Bronchial epithelial cell (primary cell): ENCODE data around the gene MACF1. TPM values are rescaled to one million over a fixed set of nuclear protein-coding genes. Genes with fewer than 3 reads are reported as not detected.

Experiments
- DNase-seq: peaks from one replicate; pipeline ENCODE4 v3.0.0-alpha.2; 2010; ENCODE audit warnings: low read depth
- FAIRE-seq: peaks from 2 replicates; lab custom pipeline; 2011; peaks lifted over from hg19 to GRCh38; lab: Jason Lieb, UNC
- H3K27me3 ChIP-seq: 2 replicates; pipeline ENCODE4 v1.5.1; 2011; ENCODE audit warnings: low read length; ENCODE audit not compliant: control insufficient read depth, insufficient read depth
- H3K36me3 ChIP-seq: 2 replicates; pipeline ENCODE4 v1.5.1; 2011; ENCODE audit warnings: low read length; ENCODE audit not compliant: control insufficient read depth, insufficient read depth
- H3K4me3 ChIP-seq: 2 replicates; pipeline ENCODE4 v1.5.1; 2011; ENCODE audit warnings: mild to moderate bottlenecking, low read depth, low read length, control low read depth
- CTCF ChIP-seq: IDR thresholded peaks from 2 replicates; pipeline ENCODE4 v1.5.1; 2011; ENCODE audit warnings: mild to moderate bottlenecking, moderate library complexity, low read length, control low read depth, inconsistent platforms; ENCODE audit not compliant: insufficient read depth, severe bottlenecking
- total RNA-seq: library from RNA; depleted of rRNA; stranded (reverse); fragments of >200 nt; gene quantifications from 2 replicates; pipeline ENCODE4 v1.2.1, GENCODE V29; 2014

MACF1 gene
- total RNA-seq, 1 donor from 2014 or later = 163 TPM

GRCh38 chr1:39224295-39224829 lies 19.9 kb downstream of the MACF1 start:
- FAIRE-seq = no peak
- Histone ChIP-seq H3K27me3 (no peaks in the 10 kb centered on the region), H3K4me3 (no peak overlapping the region), H3K36me3 (no peaks in the 10 kb centered on the region)
- no peak for TF ChIP-seq CTCF
- DNase-seq = no peak

GRCh38 chr1:39226836-39227235 lies 22.3 kb downstream of the MACF1 start:
- no peak for FAIRE-seq
- H3K27me3 ChIP-seq = no peaks in the 10 kb centered on the region
- TF ChIP-seq CTCF = no peak
- no peak for DNase-seq
- no peak overlapping the region for H3K4me3 ChIP-seq
- peaks cover 1% of the 10 kb centered on the region for H3K36me3 ChIP-seq

GRCh38 chr1:39228252-39228651 lies 23.8 kb downstream of the MACF1 start:
- TF ChIP-seq CTCF = no peak
- DNase-seq (no peak), FAIRE-seq (no peak)
- H3K27me3 ChIP-seq = no peaks in the 10 kb centered on the region
- H3K4me3 ChIP-seq = no peak overlapping the region
- H3K36me3 ChIP-seq = peaks cover 5% of the 10 kb centered on the region

- Histone ChIP-seq H3K27me3 (no peaks in the 10 kb centered on the region), H3K36me3 (peaks cover 5% of the 10 kb centered on the region), H3K4me3 (no peak overlapping the region)
- no peak for FAIRE-seq
- DNase-seq = no peak
- TF ChIP-seq CTCF = no peak
Observed at GRCh38 chr1:39229504-39229903, 25.0 kb downstream of the MACF1 start.

GRCh38 chr1:39230261-39231190 lies 26.0 kb downstream of the MACF1 start:
- Histone ChIP-seq H3K27me3 (no peaks in the 10 kb centered on the region), H3K36me3 (peaks cover 5% of the 10 kb centered on the region), H3K4me3 (no peak overlapping the region)
- no peak for DNase-seq
- peak; percentile 70 for FAIRE-seq
- no peak for TF ChIP-seq CTCF
